HG03442 (cell line): ENCODE data around the gene MCC.

Experiments used
- ATAC-seq: cut with Tn5 transposase; IDR thresholded peaks from one replicate; pipeline ENCODE4 v1.9.1; 2021; ENCODE audit warnings: mild to moderate bottlenecking, moderate library complexity; ENCODE audit not compliant: unreplicated experiment

The MCC gene

GRCh38 chr5:113123618-113124017 is 364.6 kb downstream of the MCC start:
- no peak for ATAC-seq

GRCh38 chr5:113122053-113122452 is 366.2 kb downstream of the MCC start:
- ATAC-seq = no peak

GRCh38 chr5:113119246-113119924 is 368.9 kb downstream of the MCC start:
- no peak for ATAC-seq

DNA sequence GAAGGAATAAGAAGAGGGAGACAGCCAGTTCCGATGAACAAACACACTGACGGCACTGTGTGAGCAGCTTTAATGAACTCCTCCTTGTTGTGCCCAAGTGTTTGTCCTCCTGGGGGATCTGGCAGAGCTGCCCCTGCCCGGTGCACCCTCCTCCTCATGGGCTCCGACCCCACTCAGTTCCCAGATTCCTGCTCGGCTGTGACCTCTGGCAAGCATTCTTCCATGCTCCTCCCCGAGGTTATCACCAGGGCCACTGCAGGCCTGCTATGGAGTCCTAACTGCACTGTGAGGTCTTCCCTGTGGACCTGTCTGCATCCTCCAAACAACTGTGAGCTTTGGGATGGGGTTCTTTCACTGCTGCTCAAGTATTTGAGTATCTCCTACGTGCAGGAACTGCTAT is 369.5 kb downstream of the MCC start:
- no peak for ATAC-seq

DNA sequence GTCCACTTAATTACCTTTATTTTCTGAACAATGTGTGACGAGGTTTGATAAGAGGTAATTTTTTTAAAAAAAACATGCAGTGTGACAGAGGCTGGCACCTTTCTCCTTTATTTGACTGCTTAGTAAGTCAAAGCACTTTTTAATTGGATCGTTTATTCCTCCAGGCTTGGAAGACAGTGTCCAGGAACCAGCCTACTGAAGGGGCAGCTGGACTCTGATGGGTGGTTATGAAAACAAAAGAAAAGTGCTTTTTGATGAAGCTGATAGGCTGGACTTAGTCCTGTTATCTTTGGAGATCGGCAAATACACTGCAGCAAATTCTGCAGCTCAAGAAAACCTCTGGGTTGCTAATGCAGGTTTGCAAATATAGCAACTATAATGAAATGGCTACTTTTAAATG is 370.0 kb downstream of the MCC start:
- ATAC-seq = no peak

- ATAC-seq = no peak
These were observed 370.6 kb downstream of the MCC start for GRCh38 chr5:113117543-113118115.

- ATAC-seq = no peak
These were observed 372.3 kb downstream of the MCC start for GRCh38 chr5:113115956-113116355.

DNA sequence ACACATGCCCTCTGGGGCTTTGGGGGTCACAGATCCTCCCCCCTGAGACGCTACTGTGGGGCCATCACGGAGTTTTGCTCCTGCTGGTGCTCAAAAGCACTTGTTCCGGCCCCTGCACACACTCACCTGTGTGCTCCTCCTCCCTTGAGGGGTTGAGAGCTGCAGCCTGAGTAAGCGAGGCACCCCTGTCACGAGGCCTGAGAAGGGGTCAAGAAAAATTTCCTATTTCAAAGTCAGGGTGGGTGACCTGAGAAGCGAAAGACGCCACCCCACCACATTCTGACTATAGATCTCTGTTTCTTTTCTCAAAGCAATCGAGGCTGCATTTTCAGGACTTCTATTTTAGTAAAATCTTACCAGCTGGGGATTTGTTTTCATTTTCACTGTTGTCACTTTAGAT is 373.2 kb downstream of the MCC start:
- ATAC-seq = no peak

DNA sequence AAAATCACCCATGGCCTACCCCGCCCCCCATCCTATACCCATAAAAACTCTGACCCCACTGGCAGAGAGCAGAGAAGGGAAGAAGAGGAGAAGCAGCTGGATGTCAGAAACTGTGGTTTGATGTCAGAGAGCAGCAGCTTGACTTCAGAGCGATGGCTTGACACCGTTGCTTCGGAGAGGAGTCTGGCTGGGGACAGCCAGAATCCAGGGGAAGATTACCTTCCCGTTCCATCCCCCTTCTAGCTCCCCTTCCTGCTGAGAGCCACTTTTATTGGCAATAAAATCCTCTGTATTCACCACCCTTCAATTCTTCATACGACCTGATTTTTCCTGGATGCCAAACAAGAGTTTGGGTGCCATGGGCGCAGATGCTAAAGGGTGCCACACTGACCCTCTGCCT is 373.7 kb downstream of the MCC start:
- ATAC-seq = no peak

DNA sequence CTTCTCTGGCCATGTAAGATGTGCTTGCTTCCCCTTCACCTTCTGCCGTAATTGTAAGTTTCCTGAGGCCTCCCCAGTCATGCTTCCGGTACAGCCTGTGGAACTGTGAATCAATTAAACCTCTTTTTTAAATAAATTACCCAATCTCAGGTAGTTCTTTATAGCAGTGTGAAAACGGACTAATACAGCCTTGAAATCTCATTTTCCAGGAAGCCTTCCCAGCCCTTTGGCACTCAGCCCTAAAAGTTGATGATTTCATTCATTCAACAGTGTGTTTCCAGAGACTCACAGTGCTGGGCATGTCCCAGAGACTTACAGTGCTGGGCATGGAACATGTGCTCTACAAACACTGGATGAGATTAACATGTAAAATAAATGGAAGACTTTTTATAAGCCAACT is 375.8 kb downstream of the MCC start:
- no peak for ATAC-seq

DNA sequence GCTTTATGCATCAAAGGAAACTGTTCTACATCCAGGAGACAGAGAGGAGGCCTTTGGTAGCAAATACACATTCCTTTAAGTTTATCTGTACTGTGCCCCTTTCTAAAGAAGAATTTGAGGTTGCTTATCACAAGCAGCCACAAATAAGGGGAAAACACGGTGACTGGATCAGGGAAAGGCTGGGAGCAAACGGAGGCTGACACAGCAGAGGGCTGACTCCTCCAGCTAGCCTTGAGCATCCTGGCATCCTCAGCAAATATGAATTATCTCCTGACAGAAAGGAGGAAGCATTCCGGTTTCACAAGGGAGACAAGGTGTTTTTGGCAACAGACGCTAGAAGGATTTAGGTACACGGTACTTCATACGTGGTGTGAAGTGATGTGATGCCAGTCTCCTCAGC is 378.1 kb downstream of the MCC start:
- ATAC-seq = no peak

DNA sequence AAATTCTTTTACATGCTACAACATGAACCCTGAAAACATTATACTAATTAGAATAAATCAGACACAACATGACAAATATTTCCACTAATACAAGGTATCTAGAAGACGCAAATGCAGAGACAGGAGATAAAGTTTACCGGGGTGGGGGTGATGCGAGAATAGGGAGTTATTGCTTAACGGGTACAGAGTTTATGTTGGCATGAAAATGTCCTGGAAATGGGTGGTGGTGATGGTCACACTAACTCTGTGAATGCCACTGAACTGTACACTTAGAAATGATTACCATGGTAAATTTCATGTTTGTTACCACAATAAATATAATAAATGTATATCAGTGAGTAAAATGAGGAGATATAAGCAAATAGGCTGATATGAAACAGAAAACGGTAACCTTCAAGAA is 378.9 kb downstream of the MCC start:
- ATAC-seq = no peak

DNA sequence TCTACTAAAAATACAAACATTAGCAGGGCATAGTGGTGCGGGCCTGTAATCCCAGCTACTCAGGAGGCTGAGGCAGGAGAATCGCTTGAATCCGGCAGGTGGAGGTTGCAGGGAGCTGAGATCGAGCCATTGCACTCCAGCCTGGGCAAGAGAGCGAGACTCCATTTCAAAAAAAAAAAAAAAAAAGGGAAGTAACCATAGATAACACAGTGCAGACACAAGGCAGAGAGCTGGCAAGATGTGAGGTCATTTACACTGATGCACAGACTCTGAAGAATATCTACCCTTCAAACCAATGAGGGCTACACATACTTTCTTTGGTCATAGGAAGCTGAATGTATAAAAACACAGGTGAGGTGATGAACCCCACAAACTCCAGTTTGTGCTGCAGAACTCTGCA is 379.8 kb downstream of the MCC start:
- no peak for ATAC-seq

GRCh38 chr5:113106821-113107220 is 381.4 kb downstream of the MCC start:
- no peak for ATAC-seq

DNA sequence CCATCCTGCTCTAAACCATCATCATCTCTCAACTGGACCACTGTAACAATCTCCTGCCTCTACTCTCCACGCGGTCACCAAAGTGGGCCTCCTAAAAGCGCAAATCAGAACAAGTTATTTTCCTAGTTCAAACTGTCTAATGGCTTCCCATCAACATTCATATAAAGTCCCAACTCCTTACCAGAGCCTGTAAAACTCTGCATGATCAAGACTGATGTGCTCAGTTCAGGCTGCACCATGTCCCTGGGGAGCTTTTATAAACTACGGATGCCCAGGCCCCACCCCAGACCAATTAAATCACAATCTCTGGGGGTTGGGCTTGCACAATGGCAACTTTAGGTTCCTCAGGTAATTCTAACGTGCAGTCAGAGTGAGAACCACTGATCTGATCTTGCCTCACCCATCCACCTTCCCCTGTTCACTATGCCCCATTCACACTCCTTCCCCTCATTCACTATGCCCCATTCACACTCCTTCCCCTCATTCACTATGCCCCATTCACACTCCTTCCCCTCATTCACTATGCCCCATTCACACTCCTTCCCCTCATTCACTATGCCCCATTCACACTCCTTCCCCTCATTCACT is 382.5 kb downstream of the MCC start:
- ATAC-seq = no peak

- no peak for ATAC-seq
These were observed 384.9 kb downstream of the MCC start for GRCh38 chr5:113103330-113103729.

DNA sequence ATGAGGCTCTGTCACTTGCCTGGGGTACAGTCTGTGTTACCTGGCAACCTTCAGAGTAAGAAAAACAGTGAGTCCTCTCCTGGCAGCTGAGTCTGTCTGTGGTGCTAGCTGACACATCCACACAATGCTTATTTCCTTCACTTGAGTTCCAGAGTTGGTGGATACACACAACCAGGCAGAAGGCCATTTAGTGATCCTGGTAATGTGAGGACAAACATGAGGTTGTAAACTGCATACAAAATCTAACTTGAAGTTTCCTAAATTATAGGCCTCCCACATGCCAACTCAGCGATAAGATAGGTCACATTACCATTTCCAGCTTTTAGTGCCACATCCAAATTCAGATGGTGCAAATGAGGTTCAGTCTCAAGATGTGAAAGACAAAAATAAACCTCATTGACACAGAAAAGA is 386.1 kb downstream of the MCC start:
- no peak for ATAC-seq

DNA sequence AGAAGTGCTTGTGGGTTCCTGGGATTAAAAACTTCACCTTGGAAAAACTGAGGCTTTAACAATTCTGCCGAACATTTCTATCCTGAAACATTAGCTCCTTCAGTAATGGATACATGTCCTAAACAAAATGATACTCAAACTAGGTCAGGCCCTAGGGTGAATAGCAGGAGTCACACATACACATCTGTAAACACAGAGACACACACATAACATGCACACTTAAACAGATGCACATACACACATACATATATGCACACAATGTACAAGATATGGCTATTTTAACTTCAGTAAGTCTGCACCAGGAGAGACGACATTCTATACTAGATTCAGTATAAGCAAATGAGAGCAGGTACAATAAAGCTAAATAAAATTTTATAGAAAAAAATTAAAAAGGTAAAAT is 387.3 kb downstream of the MCC start:
- ATAC-seq = no peak

GRCh38 chr5:113099822-113100221 is 388.4 kb downstream of the MCC start:
- ATAC-seq = no peak

- no peak for ATAC-seq
These were observed 389.9 kb downstream of the MCC start for GRCh38 chr5:113098378-113098777.

DNA sequence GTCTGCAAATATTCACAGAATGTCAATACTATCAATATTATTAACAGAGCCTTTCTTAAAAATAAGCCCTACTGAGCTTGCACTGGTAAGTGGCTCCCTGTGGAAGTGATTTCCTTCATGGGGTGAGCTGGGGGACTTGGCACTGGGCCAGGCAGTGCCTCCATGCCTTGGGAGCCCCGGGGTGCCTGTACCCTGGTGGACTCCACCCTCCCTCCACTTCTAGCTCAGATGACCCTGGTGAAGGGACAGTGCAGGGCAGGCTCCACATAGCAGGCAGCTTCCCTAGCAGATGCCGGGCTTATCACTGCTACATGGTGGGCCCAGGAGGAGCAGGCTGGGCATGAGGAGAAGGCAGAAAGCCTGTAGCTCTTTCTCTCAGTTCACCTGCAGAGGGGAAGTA is 392.4 kb downstream of the MCC start:
- ATAC-seq = no peak

DNA sequence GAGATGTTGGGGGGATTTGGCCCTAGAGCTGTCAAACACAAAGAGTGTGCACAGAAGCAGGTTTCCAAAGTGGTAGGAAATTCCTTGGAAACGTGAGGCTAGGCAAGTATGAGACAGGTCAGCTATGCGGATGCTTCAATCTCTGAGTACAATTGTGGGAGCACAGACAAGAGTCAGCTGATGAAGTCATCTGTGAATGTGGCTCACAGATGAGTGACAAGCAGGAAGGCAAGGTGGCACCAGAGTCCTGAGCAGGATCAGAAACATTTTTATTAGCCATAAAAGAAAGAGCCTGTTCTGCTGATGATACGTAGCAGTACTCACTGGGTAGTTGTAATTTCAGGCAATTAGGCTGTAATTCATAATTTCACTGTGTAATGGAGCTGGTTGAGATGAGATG is 394.7 kb downstream of the MCC start:
- ATAC-seq = no peak

DNA sequence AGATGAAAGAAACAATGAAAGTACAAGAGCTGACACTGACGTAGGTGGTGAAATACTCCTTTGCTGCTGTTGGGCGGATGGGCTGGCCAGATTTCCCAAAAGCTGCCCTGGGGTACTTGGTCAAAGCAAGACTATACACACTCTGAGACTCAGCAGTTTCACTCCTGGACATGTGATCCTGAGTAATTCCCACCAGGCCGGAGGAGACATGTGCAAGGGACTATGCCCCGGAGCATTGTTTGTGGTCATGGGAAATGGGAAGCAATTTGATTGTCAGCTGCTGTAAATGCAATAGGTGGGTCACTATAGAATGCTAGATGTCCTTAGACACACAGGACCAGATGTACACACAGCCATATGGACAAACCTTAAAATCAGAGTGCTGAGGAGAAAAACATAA is 395.6 kb downstream of the MCC start:
- ATAC-seq = no peak
